Measurements from ENCODE around the gene DAP. TPM values are rescaled to one million over a fixed set of nuclear protein-coding genes. Genes with fewer than 3 reads are reported as not detected.

The DAP gene
- total RNA-seq, 1 donor from 2014 or later: 117 TPM

- intact Hi-C loops (cut with DNase I): no loop called here
- Histone ChIP-seq H3K27me3 (no peaks in the 10 kb centered on the region), H3K36me3 (peaks cover 0 to 6% of the 10 kb centered on the region in 2 donors), H3K9me3 (no peaks in the 10 kb centered on the region), H3K27ac (no peak overlapping the region), H3K4me3 (no peak overlapping the region), H3K4me1 (peaks cover 0 to 3% of the 10 kb centered on the region in 2 donors)
- DNase-seq (ENCODE audit: low spot score in 2 of 2): peak in 1 of 2 donors; percentile 25
- no peak for TF ChIP-seq CTCF (IDR thresholded peaks at IDR 0.05)
Observed at GRCh38 chr5:10660135-10660534, 100.9 kb downstream of the DAP start.

- H3K27me3 ChIP-seq: no peaks in the 10 kb centered on the region
- H3K9me3 ChIP-seq: no peaks in the 10 kb centered on the region
- TF ChIP-seq CTCF (IDR thresholded peaks at IDR 0.05): no peak
- no peak overlapping the region for H3K4me3 ChIP-seq
- intact Hi-C loops (cut with DNase I): no loop called here
- no peak for DNase-seq (ENCODE audit: low spot score in 2 of 2)
- no peak overlapping the region for H3K27ac ChIP-seq
- H3K36me3 ChIP-seq: peaks cover 0 to 13% of the 10 kb centered on the region in 2 donors
- H3K4me1 ChIP-seq: no peaks in the 10 kb centered on the region
Observed at GRCh38 chr5:10658265-10658664, 102.8 kb downstream of the DAP start.

- Histone ChIP-seq H3K4me1 (no peaks in the 10 kb centered on the region), H3K36me3 (peaks cover 4 to 20% of the 10 kb centered on the region in 2 donors), H3K9me3 (no peaks in the 10 kb centered on the region), H3K4me3 (no peak overlapping the region), H3K27ac (no peak overlapping the region), H3K27me3 (no peaks in the 10 kb centered on the region)
- intact Hi-C loops (cut with DNase I): no loop called here
- no peak for TF ChIP-seq CTCF (IDR thresholded peaks at IDR 0.05)
- DNase-seq (ENCODE audit: low spot score in 2 of 2): peak in 1 of 2 donors; percentile 46
Observed at GRCh38 chr5:10655972-10656830, 104.8 kb downstream of the DAP start.

- Histone ChIP-seq H3K27ac (no peak overlapping the region), H3K9me3 (no peaks in the 10 kb centered on the region), H3K4me3 (no peak overlapping the region), H3K36me3 (peaks cover 4 to 20% of the 10 kb centered on the region in 2 donors), H3K4me1 (no peaks in the 10 kb centered on the region), H3K27me3 (no peaks in the 10 kb centered on the region)
- DNase-seq (ENCODE audit: low spot score in 2 of 2): peak in 1 of 2 donors; percentile 47
- no peak for TF ChIP-seq CTCF (IDR thresholded peaks at IDR 0.05)
- intact Hi-C loops (cut with DNase I): no loop called here
Observed at GRCh38 chr5:10655161-10655971, 105.7 kb downstream of the DAP start.

GRCh38 chr5:10654566-10654965 is 106.5 kb downstream of the DAP start:
- no peak overlapping the region for H3K27ac ChIP-seq
- H3K36me3 ChIP-seq: peaks cover 4 to 20% of the 10 kb centered on the region in 2 donors
- H3K27me3 ChIP-seq: no peaks in the 10 kb centered on the region
- no peaks in the 10 kb centered on the region for H3K4me1 ChIP-seq
- no peak overlapping the region for H3K4me3 ChIP-seq
- H3K9me3 ChIP-seq: no peaks in the 10 kb centered on the region
- TF ChIP-seq CTCF (IDR thresholded peaks at IDR 0.05): no peak
- peak in 1 of 2 donors; percentile 18 for DNase-seq (ENCODE audit: low spot score in 2 of 2)
- intact Hi-C loops (cut with DNase I): no loop called here

Data from ascending aorta (tissue), 2 donors.